GM11168 (cell line): ENCODE measurements around the gene FRMD4A.
"Not testable (repeated sequence)": the region's sequence is repeated elsewhere in the genome, so short reads cannot be mapped to it uniquely, and the experiment has no call there.

Experiments used
- in situ Hi-C: fragments of 300-500 bp; cut with MboI; formaldehyde crosslinking; loops from one replicate; pipeline ENCODE4 v1.12.0; 2022; ENCODE audit warnings: low sequenced_read_pairs; ENCODE audit not compliant: unreplicated experiment

FRMD4A gene

GRCh38 chr10:13787015-13787421, 543.7 kb downstream of the FRMD4A start:
- in situ Hi-C loops: loop anchor here (10.0 kb wide), 1 partner anchor 688 kb away; no protein-coding TSS in a partner anchor

GRCh38 chr10:13784067-13784466, 546.7 kb downstream of the FRMD4A start:
- in situ Hi-C loops: loop anchor here (10.0 kb wide), 1 partner anchor 691 kb away; no protein-coding TSS in a partner anchor

- in situ Hi-C loops: loop anchor here (5.0 to 10.0 kb wide), 2 partner anchors 132 to 695 kb away; no protein-coding TSS in a partner anchor
Observed at GRCh38 chr10:13779748-13780147, 551.0 kb downstream of the FRMD4A start.

GRCh38 chr10:13778693-13778960, 552.1 kb downstream of the FRMD4A start:
- in situ Hi-C loops: loop anchor here (5.0 kb wide), 1 partner anchor 131 kb away; no protein-coding TSS in a partner anchor

GRCh38 chr10:13776861-13777311, 553.8 kb downstream of the FRMD4A start:
- in situ Hi-C loops: loop anchor here (5.0 kb wide), 1 partner anchor 130 kb away; no protein-coding TSS in a partner anchor

- in situ Hi-C loops: loop anchor here (5.0 kb wide), 1 partner anchor 129 kb away; no protein-coding TSS in a partner anchor
Observed at GRCh38 chr10:13775786-13776775, 554.6 kb downstream of the FRMD4A start.

- in situ Hi-C loops: loop anchor here (5.0 kb wide), 1 partner anchor 72 kb away; no protein-coding TSS in a partner anchor
Observed at GRCh38 chr10:13774303-13774893, 556.3 kb downstream of the FRMD4A start.

GRCh38 chr10:13773496-13774170, 557.1 kb downstream of the FRMD4A start:
- in situ Hi-C loops: loop anchor here (5.0 kb wide), 1 partner anchor 71 kb away; no protein-coding TSS in a partner anchor

- in situ Hi-C loops: loop anchor here (5.0 kb wide), 1 partner anchor 71 kb away; no protein-coding TSS in a partner anchor
Observed at GRCh38 chr10:13773043-13773442, 557.7 kb downstream of the FRMD4A start.

- in situ Hi-C loops: loop anchor here (5.0 kb wide), 1 partner anchor 70 kb away; no protein-coding TSS in a partner anchor
Observed at GRCh38 chr10:13771992-13772391, 558.7 kb downstream of the FRMD4A start.

GRCh38 chr10:13770760-13771493, 559.8 kb downstream of the FRMD4A start:
- in situ Hi-C loops: loop anchor here (5.0 kb wide), 1 partner anchor 69 kb away; no protein-coding TSS in a partner anchor

- in situ Hi-C loops: loop anchor here (5.0 kb wide), 1 partner anchor 68 kb away; no protein-coding TSS in a partner anchor
Observed at GRCh38 chr10:13769946-13770345, 560.8 kb downstream of the FRMD4A start.

- in situ Hi-C loops: no loop called here
Observed at GRCh38 chr10:13767676-13768178, 563.0 kb downstream of the FRMD4A start.

- in situ Hi-C loops: not testable (repeated sequence)
Observed at GRCh38 chr10:13767148-13767547, 563.6 kb downstream of the FRMD4A start.

GRCh38 chr10:13765641-13766341, 564.9 kb downstream of the FRMD4A start:
- in situ Hi-C loops: no loop called here

- in situ Hi-C loops: no loop called here
Observed at GRCh38 chr10:13761490-13762091, 569.1 kb downstream of the FRMD4A start.

- in situ Hi-C loops: no loop called here
Observed at GRCh38 chr10:13759168-13759567, 571.6 kb downstream of the FRMD4A start.

- in situ Hi-C loops: no loop called here
Observed at GRCh38 chr10:13758756-13759155, 572.0 kb downstream of the FRMD4A start.
